ENCODE data around the gene LGR4. TPM values are rescaled to one million over a fixed set of nuclear protein-coding genes. Genes with fewer than 3 reads are reported as not detected.
"Not testable (repeated sequence)": the region's sequence is repeated elsewhere in the genome, so short reads cannot be mapped to it uniquely, and the experiment has no call there.

The LGR4 gene
- total RNA-seq, 4 donors from 2014 or later: 28.7 to 165 (median 120) TPM

- Histone ChIP-seq H3K27ac (no peak overlapping the region), H3K4me1 (peaks cover 0 to 4% (median 0%) of the 10 kb centered on the region in 4 donors), H3K27me3 (no peaks in the 10 kb centered on the region), H3K36me3 (no peaks in the 10 kb centered on the region), H3K9me3 (no peaks in the 10 kb centered on the region), H3K4me3 (no peak overlapping the region)
- 97 to 100% methylated on average over 1 of the region's 1 CpG for whole genome bisulfite sequencing, 2 donors (ENCODE audit: low coverage in 1 of 2)
- no peak for DNase-seq
- TF ChIP-seq POLR2A (IDR thresholded peaks at IDR 0.05): no peak
- no peak for TF ChIP-seq POLR2AphosphoS5 (IDR thresholded peaks at IDR 0.05)
- TF ChIP-seq CTCF (IDR thresholded peaks at IDR 0.05): no peak
- no peak for TF ChIP-seq EP300 (IDR thresholded peaks at IDR 0.05; ENCODE audit: low read depth)
- in situ Hi-C loops (cut with MboI; ENCODE audit: low pct_ligation_motif_present in 1 of 4, low pct_unique_long_range_greater_than_20kb in 1 of 4, low sequenced_read_pairs in 3 of 4): no loop called here
- intact Hi-C loops (cut with DNase I; ENCODE audit: low total_unique reads): no loop called here
Observed at GRCh38 chr11:27330633-27331270, 141.8 kb downstream of the LGR4 start.

- H3K27ac ChIP-seq: no peak overlapping the region
- no peak for TF ChIP-seq POLR2AphosphoS5 (IDR thresholded peaks at IDR 0.05)
- no peak for TF ChIP-seq EP300 (IDR thresholded peaks at IDR 0.05; ENCODE audit: low read depth)
- TF ChIP-seq CTCF (IDR thresholded peaks at IDR 0.05): no peak
- no peak for TF ChIP-seq POLR2A (IDR thresholded peaks at IDR 0.05)
- H3K36me3 ChIP-seq: no peaks in the 10 kb centered on the region
- no peaks in the 10 kb centered on the region for H3K27me3 ChIP-seq
- in situ Hi-C loops (cut with MboI; ENCODE audit: low pct_ligation_motif_present in 1 of 4, low pct_unique_long_range_greater_than_20kb in 1 of 4, low sequenced_read_pairs in 3 of 4): no loop called here
- DNase-seq: no peak
- 70 to 81% methylated on average over 4 of the region's 4 CpGs for WGBS, 2 donors (ENCODE audit: low coverage in 1 of 2)
- intact Hi-C loops (cut with DNase I; ENCODE audit: low total_unique reads): no loop called here
- H3K9me3 ChIP-seq: no peaks in the 10 kb centered on the region
- H3K4me3 ChIP-seq: no peak overlapping the region
- H3K4me1 ChIP-seq: peaks cover 0 to 4% (median 0%) of the 10 kb centered on the region in 4 donors
Observed at GRCh38 chr11:27329867-27330632, 142.5 kb downstream of the LGR4 start.

- H3K9me3 ChIP-seq: no peaks in the 10 kb centered on the region
- H3K4me3 ChIP-seq: no peak overlapping the region
- 90 to 93% methylated on average over 2 to 5 of the region's 5 CpGs for WGBS, 2 donors (ENCODE audit: low coverage in 1 of 2)
- H3K4me1 ChIP-seq: peaks cover 0 to 4% (median 0%) of the 10 kb centered on the region in 4 donors
- intact Hi-C loops (cut with DNase I; ENCODE audit: low total_unique reads): no loop called here
- in situ Hi-C loops (cut with MboI; ENCODE audit: low pct_ligation_motif_present in 1 of 4, low pct_unique_long_range_greater_than_20kb in 1 of 4, low sequenced_read_pairs in 3 of 4): no loop called here
- no peak for DNase-seq
- no peaks in the 10 kb centered on the region for H3K36me3 ChIP-seq
- H3K27ac ChIP-seq: no peak overlapping the region
- no peaks in the 10 kb centered on the region for H3K27me3 ChIP-seq
- no peak for TF ChIP-seq CTCF (IDR thresholded peaks at IDR 0.05)
- no peak for TF ChIP-seq POLR2A (IDR thresholded peaks at IDR 0.05)
- TF ChIP-seq EP300 (IDR thresholded peaks at IDR 0.05; ENCODE audit: low read depth): no peak
- no peak for TF ChIP-seq POLR2AphosphoS5 (IDR thresholded peaks at IDR 0.05)
Observed at GRCh38 chr11:27328614-27329013, 144.0 kb downstream of the LGR4 start.

- H3K4me1 ChIP-seq; intact Hi-C loops (cut with DNase I; ENCODE audit: low total_unique reads); H3K36me3 ChIP-seq; H3K4me3 ChIP-seq; H3K27ac ChIP-seq; H3K9me3 ChIP-seq; H3K27me3 ChIP-seq; DNase-seq; in situ Hi-C loops (cut with MboI; ENCODE audit: low pct_ligation_motif_present in 1 of 4, low pct_unique_long_range_greater_than_20kb in 1 of 4, low sequenced_read_pairs in 3 of 4): not testable (repeated sequence)
- WGBS, 2 donors (ENCODE audit: low coverage in 1 of 2): 100% methylated on average over 2 of the region's 2 CpGs; no CpG with 5 or more reads in 1 of the 2 donors
Observed at GRCh38 chr11:27327064-27327463, 145.5 kb downstream of the LGR4 start.

- intact Hi-C loops (cut with DNase I; ENCODE audit: low total_unique reads); H3K4me3 ChIP-seq; H3K27me3 ChIP-seq; H3K4me1 ChIP-seq; in situ Hi-C loops (cut with MboI; ENCODE audit: low pct_ligation_motif_present in 1 of 4, low pct_unique_long_range_greater_than_20kb in 1 of 4, low sequenced_read_pairs in 3 of 4); H3K27ac ChIP-seq; H3K9me3 ChIP-seq; DNase-seq; H3K36me3 ChIP-seq: not testable (repeated sequence)
- WGBS, 2 donors (ENCODE audit: low coverage in 1 of 2): 87 to 98% methylated on average over 3 of the region's 3 CpGs
Observed at GRCh38 chr11:27322196-27322595, 150.4 kb downstream of the LGR4 start.

- H3K4me3 ChIP-seq; DNase-seq; H3K27me3 ChIP-seq; H3K36me3 ChIP-seq; H3K4me1 ChIP-seq; intact Hi-C loops (cut with DNase I; ENCODE audit: low total_unique reads); H3K27ac ChIP-seq; in situ Hi-C loops (cut with MboI; ENCODE audit: low pct_ligation_motif_present in 1 of 4, low pct_unique_long_range_greater_than_20kb in 1 of 4, low sequenced_read_pairs in 3 of 4); H3K9me3 ChIP-seq: not testable (repeated sequence)
- WGBS, 2 donors (ENCODE audit: low coverage in 1 of 2): 93% methylated on average over 10 of the region's 10 CpGs; no CpG with 5 or more reads in 1 of the 2 donors
Observed at GRCh38 chr11:27321340-27321739, 151.2 kb downstream of the LGR4 start.
